HUES48 (cell line): ENCODE measurements around the gene SERPIND1.

Experiments
- H3K27ac ChIP-seq: one replicate; pipeline ENCODE4 v1.7.0; 2013; ENCODE audit warnings: low read depth, low read length, inconsistent platforms
- H3K27me3 ChIP-seq: 2 replicates; pipeline ENCODE4 v1.6.1; 2013; ENCODE audit warnings: mild to moderate bottlenecking, low read length; ENCODE audit not compliant: control insufficient read depth, insufficient read depth
- H3K36me3 ChIP-seq: 2 replicates; pipeline ENCODE4 v1.6.1; 2013; ENCODE audit warnings: low read length; ENCODE audit not compliant: control insufficient read depth, insufficient read depth
- H3K4me1 ChIP-seq: 2 replicates; pipeline ENCODE4 v1.6.1; 2013; ENCODE audit warnings: mild to moderate bottlenecking, low read length; ENCODE audit not compliant: control insufficient read depth, insufficient read depth
- H3K4me3 ChIP-seq: 2 replicates; pipeline ENCODE4 v1.5.1; 2013; ENCODE audit warnings: mild to moderate bottlenecking, low read depth, low read length
- H3K9ac ChIP-seq: 2 replicates; pipeline ENCODE4 v1.6.1; 2013; ENCODE audit warnings: mild to moderate bottlenecking, low read depth, low read length, moderate library complexity
- H3K9me3 ChIP-seq: 2 replicates; pipeline ENCODE4 v1.6.1; 2013; ENCODE audit warnings: low read length; ENCODE audit not compliant: control insufficient read depth, insufficient read depth

The SERPIND1 gene

DNA sequence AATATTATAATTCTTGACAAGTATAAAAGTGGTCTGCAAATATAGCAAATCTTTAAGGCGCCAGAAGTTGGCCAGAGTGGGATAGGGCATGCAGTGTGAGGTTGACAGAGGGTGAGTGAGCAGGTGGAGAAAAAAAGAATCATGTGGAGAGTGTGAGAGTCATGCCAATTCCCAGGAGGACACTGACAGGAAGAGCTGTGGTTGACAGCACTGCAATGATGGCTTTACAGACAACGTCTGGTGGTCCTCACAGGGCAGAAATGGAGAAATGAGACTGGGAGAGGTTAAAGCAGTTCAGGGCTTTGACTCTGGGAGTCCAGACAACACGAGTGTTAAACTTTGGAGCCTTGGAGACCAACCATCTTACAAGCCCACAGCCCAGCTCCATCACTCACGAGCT, 34.9 kb downstream of the SERPIND1 start:
- peaks cover 49% of the 10 kb centered on the region for H3K36me3 ChIP-seq
- H3K27me3 ChIP-seq, result no peaks in the 10 kb centered on the region
- H3K4me3 ChIP-seq, result no peak overlapping the region
- no peak overlapping the region for H3K27ac ChIP-seq
- H3K4me1 ChIP-seq, result no peaks in the 10 kb centered on the region
- no peak overlapping the region for H3K9ac ChIP-seq
- H3K9me3 ChIP-seq, result no peaks in the 10 kb centered on the region

DNA sequence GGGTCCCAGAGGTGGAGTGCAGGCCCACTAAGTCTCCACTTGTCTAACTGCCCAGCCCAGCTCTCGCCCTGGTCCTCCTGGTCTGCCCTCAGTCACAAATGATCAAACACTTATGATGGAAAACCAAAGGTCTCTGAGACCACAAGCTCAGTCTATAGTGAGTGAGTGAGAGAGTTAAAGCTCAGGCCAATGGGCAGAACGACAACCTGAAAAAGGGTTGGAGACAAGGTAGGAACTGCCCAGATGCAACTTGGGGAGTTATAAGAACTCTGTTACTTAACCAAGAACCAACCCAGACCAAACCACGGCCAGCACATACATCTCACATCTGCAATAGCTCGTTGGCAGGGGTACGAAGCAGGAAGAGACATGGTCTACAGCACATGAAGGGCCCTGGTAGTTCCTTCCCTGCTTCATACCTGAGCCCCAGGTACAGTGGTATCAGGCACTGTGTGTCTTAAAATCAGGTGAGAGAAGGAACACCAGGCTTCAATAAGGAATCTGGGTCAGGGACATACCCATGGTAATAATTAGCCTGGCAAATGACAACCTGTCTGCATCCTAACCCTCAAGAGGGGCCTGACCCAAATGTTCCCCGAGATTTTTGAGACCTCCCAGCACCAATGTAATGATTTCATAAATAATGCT, 35.7 kb downstream of the SERPIND1 start:
- H3K36me3 ChIP-seq, result peaks cover 41% of the 10 kb centered on the region

DNA sequence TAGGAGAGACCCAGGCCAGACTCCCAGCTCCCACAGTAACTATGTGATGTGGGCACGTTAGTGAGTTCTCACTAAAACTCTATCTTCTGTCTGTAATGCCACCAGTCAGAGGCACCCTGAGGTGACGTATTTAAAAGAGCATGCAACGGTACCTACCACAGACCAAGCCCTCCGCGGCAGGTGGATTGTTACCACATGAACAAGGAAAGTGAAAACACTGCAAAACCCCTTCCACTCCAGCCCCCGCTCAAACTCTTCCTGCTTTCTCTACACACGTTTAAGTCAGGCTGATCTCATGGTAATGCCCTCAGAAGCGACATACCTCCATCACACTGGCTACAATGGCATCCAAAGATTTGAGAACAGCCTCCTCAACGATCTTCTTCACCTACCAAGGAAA, 36.7 kb downstream of the SERPIND1 start:
- no peak overlapping the region for H3K27ac ChIP-seq
- H3K27me3 ChIP-seq, result no peaks in the 10 kb centered on the region
- H3K9me3 ChIP-seq, result no peaks in the 10 kb centered on the region
- no peak overlapping the region for H3K9ac ChIP-seq
- no peaks in the 10 kb centered on the region for H3K4me1 ChIP-seq
- peaks cover 34% of the 10 kb centered on the region for H3K36me3 ChIP-seq
- H3K4me3 ChIP-seq, result no peak overlapping the region

More for the DNA sequence above, 35.7 kb downstream of the SERPIND1 start:
- H3K4me1 ChIP-seq, result no peaks in the 10 kb centered on the region
- no peak overlapping the region for H3K9ac ChIP-seq
- no peak overlapping the region for H3K27ac ChIP-seq
- H3K4me3 ChIP-seq, result no peak overlapping the region
- no peaks in the 10 kb centered on the region for H3K27me3 ChIP-seq
- H3K9me3 ChIP-seq, result no peaks in the 10 kb centered on the region

DNA sequence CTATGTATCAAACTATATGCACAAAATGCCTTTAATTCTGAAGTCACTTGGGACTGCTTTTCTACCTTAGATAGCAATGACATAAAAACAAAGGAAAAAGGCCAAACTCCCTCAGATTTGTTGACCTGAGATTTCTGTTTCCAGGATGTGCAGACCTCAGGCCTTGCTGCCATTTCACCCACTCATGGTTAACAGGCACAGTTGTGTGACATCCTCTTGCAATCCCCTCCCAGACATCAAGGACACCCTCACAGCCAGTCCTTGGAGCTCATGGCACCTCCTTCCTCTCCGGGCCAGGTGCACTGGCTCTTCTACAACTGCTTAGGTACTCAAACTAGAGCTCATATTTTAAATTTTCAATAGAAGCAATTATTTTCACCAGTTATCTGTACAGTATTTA, 37.3 kb downstream of the SERPIND1 start:
- Histone ChIP-seq H3K9ac (no peak overlapping the region), H3K9me3 (no peaks in the 10 kb centered on the region), H3K4me3 (no peak overlapping the region), H3K36me3 (peaks cover 30% of the 10 kb centered on the region), H3K27ac (no peak overlapping the region), H3K4me1 (no peaks in the 10 kb centered on the region), H3K27me3 (no peaks in the 10 kb centered on the region)

DNA sequence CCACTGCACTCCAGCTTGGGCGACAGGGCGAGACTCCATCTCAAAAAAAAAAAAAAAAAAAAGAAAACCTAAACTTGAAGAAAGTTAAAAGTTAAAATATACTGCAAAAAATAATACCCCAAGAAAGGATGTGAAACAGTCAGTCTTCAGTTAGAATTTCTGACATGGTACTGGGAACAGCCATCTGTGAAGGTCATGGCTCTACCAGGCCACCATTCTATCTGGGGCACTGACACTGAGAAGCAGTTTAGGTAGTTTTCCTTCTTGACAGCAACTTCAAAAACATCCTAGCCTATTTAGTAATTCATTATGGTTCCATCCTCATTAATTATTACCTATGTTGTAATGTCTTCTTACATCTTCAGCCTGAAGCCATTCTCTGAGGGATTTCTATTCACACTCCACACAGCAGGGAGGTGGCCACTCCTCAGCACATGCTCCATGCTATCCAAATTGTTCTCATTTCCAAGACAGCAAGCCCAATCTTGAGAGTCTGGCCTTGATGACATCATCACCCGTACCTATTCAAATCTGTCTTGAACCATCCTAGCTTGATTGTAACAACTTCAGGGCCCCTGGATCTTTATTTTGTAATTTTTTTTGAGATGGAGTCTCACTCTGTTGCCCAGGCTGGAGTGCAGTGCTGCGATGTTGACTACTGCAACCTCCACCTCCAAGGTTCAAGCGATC, 38.2 kb downstream of the SERPIND1 start:
- Histone ChIP-seq H3K9ac (no peak overlapping the region), H3K27me3 (no peaks in the 10 kb centered on the region), H3K4me3 (no peak overlapping the region), H3K4me1 (no peaks in the 10 kb centered on the region), H3K36me3 (peaks cover 33% of the 10 kb centered on the region), H3K27ac (no peak overlapping the region), H3K9me3 (no peaks in the 10 kb centered on the region)

DNA sequence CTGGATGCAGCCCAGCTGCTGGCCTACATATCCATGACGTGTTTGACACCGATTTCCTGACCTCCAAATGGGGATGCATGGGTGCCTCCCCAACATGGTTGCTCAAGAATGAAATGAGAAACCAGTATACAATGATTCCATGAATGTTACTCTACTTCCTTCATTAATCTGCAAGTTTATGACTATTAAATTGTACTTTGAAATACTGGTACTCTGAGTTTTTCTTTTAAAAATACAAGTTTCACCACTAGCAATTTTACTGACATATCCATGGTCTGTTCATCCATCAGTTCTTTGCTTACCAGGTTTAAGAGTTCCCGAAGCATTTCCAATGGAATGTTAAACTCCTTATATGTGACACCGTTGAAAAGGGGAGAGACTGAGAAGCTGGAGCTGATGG, 39.1 kb downstream of the SERPIND1 start:
- no peak overlapping the region for H3K4me3 ChIP-seq
- H3K27ac ChIP-seq, result no peak overlapping the region
- H3K9me3 ChIP-seq, result no peaks in the 10 kb centered on the region
- H3K9ac ChIP-seq, result no peak overlapping the region
- H3K36me3 ChIP-seq, result peaks cover 31% of the 10 kb centered on the region
- H3K27me3 ChIP-seq, result no peaks in the 10 kb centered on the region
- H3K4me1 ChIP-seq, result no peaks in the 10 kb centered on the region

DNA sequence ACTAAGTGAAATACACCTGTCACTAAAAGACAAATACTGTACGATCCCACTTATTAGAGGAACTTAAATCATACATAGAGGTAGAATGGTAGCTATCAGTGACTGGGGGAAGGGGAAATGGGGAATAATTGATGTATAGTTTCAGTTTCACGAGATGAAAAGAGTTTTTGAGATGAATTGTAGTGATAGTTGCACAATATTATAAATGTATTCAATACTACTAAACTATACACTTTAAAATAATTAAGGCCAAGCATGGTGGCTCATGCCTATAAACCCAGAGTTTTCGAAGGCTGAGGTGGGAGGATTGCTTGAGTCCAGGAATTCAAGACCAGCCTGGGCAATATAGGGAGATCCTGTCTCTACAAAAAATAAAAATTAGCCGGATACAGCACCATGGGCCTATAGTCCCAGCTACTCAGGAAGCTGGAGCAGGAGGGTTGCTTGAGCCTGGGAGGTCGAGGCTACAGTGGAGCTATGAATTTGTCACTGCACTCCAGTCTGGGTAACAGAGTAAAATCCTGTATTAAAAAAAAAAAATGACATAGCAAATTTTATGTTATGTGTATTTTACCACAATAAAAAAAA, 40.4 kb downstream of the SERPIND1 start:
- no peaks in the 10 kb centered on the region for H3K27me3 ChIP-seq
- H3K9ac ChIP-seq, result no peak overlapping the region
- H3K4me3 ChIP-seq, result no peak overlapping the region
- peaks cover 38% of the 10 kb centered on the region for H3K36me3 ChIP-seq
- H3K4me1 ChIP-seq, result no peaks in the 10 kb centered on the region
- H3K27ac ChIP-seq, result no peak overlapping the region
- no peaks in the 10 kb centered on the region for H3K9me3 ChIP-seq

DNA sequence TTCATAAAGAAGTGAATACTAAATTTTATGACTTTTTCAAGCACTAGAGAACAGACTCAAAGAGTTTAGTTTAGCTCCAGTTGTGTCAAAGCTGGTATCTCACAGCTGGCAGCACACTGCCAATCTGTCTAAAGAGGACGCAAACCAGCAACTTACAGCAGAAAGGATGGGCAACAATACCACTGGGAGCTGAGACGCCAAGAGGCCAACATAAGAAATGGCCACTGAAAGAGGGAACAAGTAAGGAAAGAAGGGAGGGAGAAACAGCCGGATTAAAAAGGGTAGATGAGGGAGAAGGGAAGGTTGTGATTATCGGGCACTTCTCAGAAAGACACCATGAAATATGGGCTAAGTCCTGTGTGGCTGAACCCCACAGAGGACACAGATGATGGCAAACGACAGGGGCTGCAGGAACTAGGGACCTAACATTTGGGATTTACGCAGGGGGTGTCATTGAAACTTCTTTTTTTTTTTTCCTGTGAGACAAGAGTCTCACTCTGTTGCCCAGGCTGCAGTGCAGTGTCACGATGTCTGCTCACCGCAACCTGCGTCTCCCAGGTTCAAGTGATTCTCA, 41.7 kb downstream of the SERPIND1 start:
- Histone ChIP-seq H3K27me3 (no peaks in the 10 kb centered on the region), H3K9ac (no peak overlapping the region), H3K4me1 (no peaks in the 10 kb centered on the region), H3K9me3 (no peaks in the 10 kb centered on the region), H3K27ac (no peak overlapping the region), H3K4me3 (no peak overlapping the region), H3K36me3 (peaks cover 40% of the 10 kb centered on the region)

DNA sequence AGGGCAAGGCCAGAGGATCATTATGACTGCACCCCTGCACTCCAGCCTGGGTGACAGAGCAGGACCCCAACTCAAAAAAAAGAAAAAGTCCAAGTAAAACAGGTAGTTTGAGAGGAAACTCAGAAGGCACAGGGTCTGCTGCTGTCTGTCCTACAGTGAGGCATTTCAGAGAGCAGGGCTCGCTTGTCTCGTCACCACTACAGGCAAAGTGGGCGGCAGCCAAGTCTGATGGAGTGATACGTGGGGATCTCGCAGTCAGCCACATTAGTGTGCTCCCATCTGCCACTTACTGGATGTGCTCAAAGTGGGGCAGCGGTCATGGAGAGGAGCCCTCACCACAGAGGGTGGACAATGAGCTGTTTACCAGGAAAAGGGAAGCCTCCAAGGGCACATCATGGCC, 42.6 kb downstream of the SERPIND1 start:
- no peaks in the 10 kb centered on the region for H3K27me3 ChIP-seq
- H3K4me3 ChIP-seq, result no peak overlapping the region
- H3K9me3 ChIP-seq, result no peaks in the 10 kb centered on the region
- H3K4me1 ChIP-seq, result no peaks in the 10 kb centered on the region
- no peak overlapping the region for H3K9ac ChIP-seq
- peaks cover 35% of the 10 kb centered on the region for H3K36me3 ChIP-seq
- H3K27ac ChIP-seq, result no peak overlapping the region

DNA sequence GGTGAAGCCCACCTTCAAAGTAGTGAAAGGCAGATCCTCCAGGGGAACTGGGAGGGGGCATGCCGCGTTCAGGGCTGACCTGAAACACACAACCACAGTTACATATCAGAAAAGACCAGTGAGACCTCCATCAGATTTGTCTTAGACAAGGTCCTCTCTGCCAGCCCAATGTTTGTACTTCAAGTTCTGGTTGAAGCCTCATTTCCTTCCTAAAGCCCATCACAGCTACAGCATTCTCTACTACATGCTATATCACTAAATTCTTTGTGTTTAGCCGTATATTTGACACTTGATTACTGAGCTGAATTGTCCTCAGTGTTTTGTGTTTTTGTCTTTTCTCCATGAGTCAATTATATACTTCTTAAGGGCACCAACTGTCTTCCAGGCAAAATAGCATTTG, 44.6 kb downstream of the SERPIND1 start:
- H3K9me3 ChIP-seq, result no peaks in the 10 kb centered on the region
- H3K27me3 ChIP-seq, result no peaks in the 10 kb centered on the region
- no peaks in the 10 kb centered on the region for H3K4me1 ChIP-seq
- no peak overlapping the region for H3K4me3 ChIP-seq
- no peak overlapping the region for H3K9ac ChIP-seq
- H3K27ac ChIP-seq, result no peak overlapping the region
- peaks cover 30% of the 10 kb centered on the region for H3K36me3 ChIP-seq

DNA sequence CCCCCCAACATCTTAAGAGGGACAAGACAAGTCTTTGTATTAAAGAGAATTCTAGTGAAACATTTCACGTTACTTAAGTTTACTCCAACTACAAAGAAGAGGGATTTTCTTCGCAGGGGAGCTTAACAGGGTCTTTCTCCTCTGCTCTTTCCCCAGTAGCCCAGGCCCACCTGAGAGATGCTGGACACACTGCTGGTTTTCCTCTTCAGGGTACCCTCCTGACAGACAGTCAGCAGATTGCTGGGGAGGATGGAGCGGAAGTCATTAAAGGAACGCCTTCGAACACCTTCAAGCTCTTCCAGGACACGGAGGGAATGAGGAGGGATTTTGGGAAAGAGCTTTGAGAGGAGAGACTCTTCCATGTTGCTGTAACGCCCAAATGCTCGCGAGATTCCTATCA, 45.6 kb downstream of the SERPIND1 start:
- H3K27me3 ChIP-seq, result no peaks in the 10 kb centered on the region
- H3K27ac ChIP-seq, result no peak overlapping the region
- peaks cover 35% of the 10 kb centered on the region for H3K36me3 ChIP-seq
- no peak overlapping the region for H3K9ac ChIP-seq
- no peak overlapping the region for H3K4me3 ChIP-seq
- no peaks in the 10 kb centered on the region for H3K9me3 ChIP-seq
- H3K4me1 ChIP-seq, result no peaks in the 10 kb centered on the region
